Raji (cell line): ENCODE measurements around the gene GIT1.

ENCODE experiments used
- POLR2A ChIP-seq: IDR thresholded peaks from 2 replicates; pipeline ENCODE4 v1.6.1; 2011; ENCODE audit warnings: low read depth, low read length, control low read depth; ENCODE audit not compliant: insufficient read depth

Gene GIT1

GRCh38 chr17:29569245-29569950 lies 20.1 kb downstream of the GIT1 start:
- no peak for TF ChIP-seq POLR2A

GRCh38 chr17:29568331-29569244 lies 20.9 kb downstream of the GIT1 start, which contains the start of gene TP53I13:
TP53I13 (plus strand) TSS chr17:29568701; CDS start chr17:29568759, 58 bp downstream.
- peak; percentile 87 for TF ChIP-seq POLR2A

- no peak; the same call in 1 of the 2 replicates for TF ChIP-seq POLR2A
These were observed 21.7 kb downstream of the GIT1 start for GRCh38 chr17:29567554-29568330.

DNA sequence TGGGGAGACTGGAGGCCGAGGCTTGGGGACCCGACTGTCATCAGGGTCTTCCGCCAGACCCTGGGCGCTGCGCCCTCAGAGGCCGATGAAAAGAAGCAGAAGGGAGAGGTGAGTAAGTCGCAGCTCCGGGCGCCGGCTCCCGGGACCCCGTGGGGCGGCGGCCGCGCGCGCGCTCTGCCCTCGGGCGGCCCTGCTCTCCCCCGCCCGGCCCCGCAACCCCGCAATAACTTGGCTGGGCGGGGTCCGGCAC lies 22.2 kb downstream of the GIT1 start:
- no peak for TF ChIP-seq POLR2A

DNA sequence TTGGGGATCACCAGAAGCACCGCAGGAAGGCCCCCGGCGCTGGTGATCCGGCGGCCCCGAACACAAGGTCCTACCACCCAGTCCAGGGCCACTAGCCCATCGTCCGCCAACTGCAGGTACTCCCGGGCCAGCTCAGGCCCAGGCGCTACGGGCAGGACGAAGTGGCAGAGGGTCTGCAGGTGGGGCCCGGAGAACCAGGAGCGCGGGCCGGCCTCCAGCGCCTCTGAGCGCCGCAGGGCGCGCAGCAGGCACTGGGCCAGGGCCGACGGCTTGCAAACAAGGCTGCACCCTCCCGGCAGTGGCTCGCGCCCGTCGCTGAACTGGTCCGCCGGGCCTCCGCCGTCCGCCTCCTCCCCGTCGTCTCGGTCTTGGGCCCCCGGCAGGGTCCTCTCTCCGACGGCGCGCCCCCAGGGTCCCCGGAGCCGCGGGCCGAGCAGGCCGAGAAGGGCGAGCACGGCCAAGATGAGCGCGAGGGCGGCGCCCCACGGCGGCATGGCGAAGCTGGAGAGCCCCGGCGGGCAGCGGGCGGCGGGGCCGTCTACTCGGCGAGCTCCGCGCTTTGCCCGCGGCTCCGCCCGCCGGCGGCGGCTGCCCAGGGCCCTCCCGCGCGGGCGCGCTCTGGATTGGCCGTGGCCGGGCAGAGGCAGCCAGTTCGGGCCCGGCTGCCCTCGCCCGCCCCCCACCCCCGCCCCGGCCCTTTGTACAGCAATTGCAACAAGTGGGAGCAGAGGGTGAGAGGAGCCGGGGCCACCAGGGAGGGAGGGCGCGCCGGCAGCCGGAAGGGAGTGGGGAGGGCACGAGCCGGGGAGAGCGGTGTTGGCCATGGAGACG lies 22.8 kb downstream of the GIT1 start, which contains the start of gene ABHD15:
TSS of gene ABHD15 (minus strand) at position 565 of the 831 bp plus-strand sequence. CDS start at position 494, 71 bp downstream.
- peak; percentile 37; the same call in 1 of the 2 replicates for TF ChIP-seq POLR2A

DNA sequence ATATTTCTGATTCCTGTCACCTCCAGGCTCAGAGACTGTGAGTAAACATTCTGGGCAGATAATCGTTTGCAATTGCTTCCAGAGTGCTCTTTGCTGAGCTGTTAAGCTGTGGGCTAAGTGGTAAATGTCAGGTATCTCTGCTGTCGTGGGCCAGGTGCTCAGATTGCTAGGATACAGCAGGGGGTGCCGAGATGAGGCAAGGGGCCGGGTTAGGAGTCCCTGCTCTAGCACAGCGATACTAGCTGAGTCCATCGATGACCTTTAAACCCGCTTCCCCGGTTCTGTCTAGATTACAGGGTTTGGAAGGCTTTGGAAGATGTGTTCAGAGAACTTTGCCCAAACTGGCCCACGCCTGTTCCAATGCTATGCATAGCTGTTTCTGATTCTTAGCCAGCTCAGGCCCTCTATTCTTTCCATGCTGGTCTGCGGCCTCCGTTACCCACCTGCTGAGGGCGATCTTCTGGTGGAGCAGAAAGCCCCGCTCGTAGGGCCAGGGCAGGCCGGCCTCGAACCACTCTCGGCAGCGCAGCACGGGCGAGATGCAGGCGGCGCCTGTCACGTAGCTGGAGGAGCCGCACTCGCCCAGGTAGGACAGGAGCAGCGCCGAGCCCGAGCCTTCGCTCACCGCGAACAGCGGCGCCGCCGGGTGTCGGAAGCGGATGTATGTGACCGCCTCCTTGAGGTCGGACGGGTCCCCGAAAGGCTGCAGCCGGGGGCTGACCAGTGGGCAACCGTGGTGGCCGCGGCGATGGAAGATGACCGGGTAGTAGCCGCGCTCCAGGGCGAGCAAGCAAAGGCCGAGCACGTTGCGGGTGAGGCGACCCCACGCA lies 23.6 kb downstream of the GIT1 start:
- peak; percentile 53; the same call in 1 of the 2 replicates for TF ChIP-seq POLR2A

DNA sequence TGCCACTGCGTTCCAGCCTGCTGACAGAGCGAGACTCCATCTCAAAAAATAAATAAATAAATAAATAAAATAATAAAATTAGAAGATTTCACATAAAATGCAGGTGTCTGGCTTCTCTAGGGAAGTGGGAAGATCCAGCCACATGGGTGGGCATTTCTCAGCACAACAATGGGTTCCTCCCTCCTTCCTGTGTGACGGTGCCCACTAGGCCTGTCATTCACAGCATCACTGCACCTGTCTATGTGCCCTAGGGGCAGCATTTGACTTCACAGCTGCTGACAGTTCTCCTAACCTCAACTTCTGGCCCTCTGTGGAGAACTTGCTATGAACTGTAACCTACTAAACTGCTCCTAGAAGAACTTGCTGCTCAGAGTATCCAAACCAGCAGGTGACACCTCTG lies 25.6 kb downstream of the GIT1 start:
- TF ChIP-seq POLR2A: no peak

- TF ChIP-seq POLR2A: no peak
These were observed 26.8 kb downstream of the GIT1 start for GRCh38 chr17:29562615-29563014.

DNA sequence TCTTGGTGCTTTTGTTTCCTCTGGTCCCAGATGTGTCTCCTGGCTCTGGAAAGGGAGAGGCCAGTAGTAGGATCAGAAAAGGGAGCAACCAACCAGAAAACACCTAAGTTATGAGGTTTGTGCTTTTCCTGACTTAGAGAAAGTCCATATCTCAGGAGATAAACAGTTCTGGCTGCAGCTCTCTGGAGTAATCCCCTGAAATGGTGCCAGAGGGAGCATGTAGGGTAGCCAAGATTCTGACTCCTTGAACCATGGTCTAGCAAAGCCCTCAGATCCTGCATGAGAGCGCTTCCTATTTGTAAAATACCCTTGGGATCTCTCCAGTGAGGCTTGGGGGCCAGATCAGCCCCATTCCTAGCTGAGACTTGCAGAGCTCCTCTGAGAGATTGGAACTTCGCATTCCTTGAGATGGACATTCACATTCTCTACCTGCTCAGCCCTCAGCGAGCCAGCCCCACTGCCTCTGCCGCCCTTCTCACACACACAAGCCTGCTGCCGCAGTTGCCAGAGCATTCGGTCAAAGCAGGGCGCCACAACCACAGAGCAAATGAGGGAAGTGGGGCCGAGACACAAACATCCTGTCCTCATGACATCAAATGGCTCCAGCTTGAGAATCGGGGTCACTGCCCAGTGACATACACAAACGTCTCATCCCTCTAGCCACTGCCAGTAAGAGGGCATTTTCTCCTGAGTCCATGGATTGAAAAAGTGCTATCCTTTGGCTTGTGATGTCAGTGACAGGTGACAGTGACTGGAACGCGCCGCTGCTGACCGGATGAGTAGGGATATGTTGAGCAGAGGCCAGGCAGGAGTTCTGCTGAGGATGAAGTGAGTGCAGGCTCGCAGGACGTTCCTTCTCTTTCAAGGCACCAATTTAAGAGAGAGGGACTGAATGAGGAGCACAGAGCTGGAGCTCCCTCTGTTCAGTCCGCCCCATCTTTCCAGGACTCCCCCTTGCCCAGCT lies 27.6 kb downstream of the GIT1 start:
- TF ChIP-seq POLR2A: no peak

- TF ChIP-seq POLR2A: no peak
These were observed 29.1 kb downstream of the GIT1 start for GRCh38 chr17:29560316-29560715.

GRCh38 chr17:29559640-29560039 lies 29.8 kb downstream of the GIT1 start:
- no peak for TF ChIP-seq POLR2A

- no peak for TF ChIP-seq POLR2A
These were observed 31.7 kb downstream of the GIT1 start for GRCh38 chr17:29557739-29558116.
